C4-2B (cell line): Measurements from ENCODE around the gene CCDC120.

Experiments
- ZFX ChIP-seq: fragments of 450-650 bp; IDR thresholded peaks from 2 replicates; pipeline ENCODE4 v1.6.1; 2017
- TF ChIP-seq, protein P1 (sequence below): fragments of 450-650 bp; conservative IDR thresholded peaks from 2 replicates; pipeline ENCODE4 v1.5.1; 2017; ENCODE audit warnings: mild to moderate bottlenecking

- TF ChIP-seq, protein P1, sequence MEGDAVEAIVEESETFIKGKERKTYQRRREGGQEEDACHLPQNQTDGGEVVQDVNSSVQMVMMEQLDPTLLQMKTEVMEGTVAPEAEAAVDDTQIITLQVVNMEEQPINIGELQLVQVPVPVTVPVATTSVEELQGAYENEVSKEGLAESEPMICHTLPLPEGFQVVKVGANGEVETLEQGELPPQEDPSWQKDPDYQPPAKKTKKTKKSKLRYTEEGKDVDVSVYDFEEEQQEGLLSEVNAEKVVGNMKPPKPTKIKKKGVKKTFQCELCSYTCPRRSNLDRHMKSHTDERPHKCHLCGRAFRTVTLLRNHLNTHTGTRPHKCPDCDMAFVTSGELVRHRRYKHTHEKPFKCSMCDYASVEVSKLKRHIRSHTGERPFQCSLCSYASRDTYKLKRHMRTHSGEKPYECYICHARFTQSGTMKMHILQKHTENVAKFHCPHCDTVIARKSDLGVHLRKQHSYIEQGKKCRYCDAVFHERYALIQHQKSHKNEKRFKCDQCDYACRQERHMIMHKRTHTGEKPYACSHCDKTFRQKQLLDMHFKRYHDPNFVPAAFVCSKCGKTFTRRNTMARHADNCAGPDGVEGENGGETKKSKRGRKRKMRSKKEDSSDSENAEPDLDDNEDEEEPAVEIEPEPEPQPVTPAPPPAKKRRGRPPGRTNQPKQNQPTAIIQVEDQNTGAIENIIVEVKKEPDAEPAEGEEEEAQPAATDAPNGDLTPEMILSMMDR = no peak
- TF ChIP-seq ZFX = no peak
Observed at GRCh38 chrX:49029876-49030275, 28.9 kb upstream of the CCDC120 start.
